Stimulated activated CD8-positive, alpha-beta memory T cell treated with anti-CD3 and anti-CD28 coated beads, Interleukin-4, amount 100 ng/mL, for 24 hours (primary cell): Measurements from ENCODE around the gene CFAP65.

ENCODE experiments used
- DNase-seq: peaks from one replicate; pipeline ENCODE4 v3.0.0-alpha.2; 2020; ENCODE audit warnings: low read depth

The CFAP65 gene

GRCh38 chr2:219041252-219041651 lies at the start of gene CFAP65:
Gene CFAP65, minus strand, starts transcription at chr2:219041516. Its CDS starts 2,468 bp downstream, at chr2:219039048.
- DNase-seq: no peak

- DNase-seq: no peak
Observed at GRCh38 chr2:219090436-219091299, 49.4 kb upstream of the CFAP65 start.

- DNase-seq: no peak
Observed at GRCh38 chr2:219089330-219089729, 48.0 kb upstream of the CFAP65 start.

GRCh38 chr2:219087848-219088247 lies 46.5 kb upstream of the CFAP65 start:
- DNase-seq: no peak

- no peak for DNase-seq
Observed at GRCh38 chr2:219087361-219087760, 46.0 kb upstream of the CFAP65 start.

GRCh38 chr2:219086196-219086595 lies 44.9 kb upstream of the CFAP65 start:
- no peak for DNase-seq

GRCh38 chr2:219084791-219085190 lies 43.5 kb upstream of the CFAP65 start:
- no peak for DNase-seq

GRCh38 chr2:219082332-219082958 lies 41.1 kb upstream of the CFAP65 start:
- no peak for DNase-seq

- no peak for DNase-seq
Observed at GRCh38 chr2:219081701-219082331, 40.5 kb upstream of the CFAP65 start.

GRCh38 chr2:219081096-219081495 lies 39.8 kb upstream of the CFAP65 start:
- no peak for DNase-seq

GRCh38 chr2:219079417-219079816 lies 38.1 kb upstream of the CFAP65 start:
- DNase-seq: no peak

- DNase-seq: no peak
Observed at GRCh38 chr2:219078951-219079350, 37.6 kb upstream of the CFAP65 start.

GRCh38 chr2:219078126-219078525 lies 36.8 kb upstream of the CFAP65 start:
- no peak for DNase-seq

GRCh38 chr2:219076253-219076652 lies 34.9 kb upstream of the CFAP65 start:
- DNase-seq: no peak

GRCh38 chr2:219073413-219074129 lies 32.3 kb upstream of the CFAP65 start:
- DNase-seq: no peak

GRCh38 chr2:219072741-219073250 lies 31.5 kb upstream of the CFAP65 start:
- no peak for DNase-seq

- no peak for DNase-seq
Observed at GRCh38 chr2:219071131-219071816, 30.0 kb upstream of the CFAP65 start.

- no peak for DNase-seq
Observed at GRCh38 chr2:219065484-219065883, 24.2 kb upstream of the CFAP65 start.

- DNase-seq: no peak
Observed at GRCh38 chr2:219062081-219062480, 20.8 kb upstream of the CFAP65 start.

GRCh38 chr2:219060821-219061791 lies 19.8 kb upstream of the CFAP65 start, which contains the start of gene IHH:
Gene IHH, minus strand, starts transcription at chr2:219060921. Its CDS starts 454 bp downstream, at chr2:219060467.
- no peak for DNase-seq
